ENCODE data around the gene SEL1L2. TPM values are rescaled to one million over a fixed set of nuclear protein-coding genes. Genes with fewer than 3 reads are reported as not detected.

SEL1L2 gene, protein sequence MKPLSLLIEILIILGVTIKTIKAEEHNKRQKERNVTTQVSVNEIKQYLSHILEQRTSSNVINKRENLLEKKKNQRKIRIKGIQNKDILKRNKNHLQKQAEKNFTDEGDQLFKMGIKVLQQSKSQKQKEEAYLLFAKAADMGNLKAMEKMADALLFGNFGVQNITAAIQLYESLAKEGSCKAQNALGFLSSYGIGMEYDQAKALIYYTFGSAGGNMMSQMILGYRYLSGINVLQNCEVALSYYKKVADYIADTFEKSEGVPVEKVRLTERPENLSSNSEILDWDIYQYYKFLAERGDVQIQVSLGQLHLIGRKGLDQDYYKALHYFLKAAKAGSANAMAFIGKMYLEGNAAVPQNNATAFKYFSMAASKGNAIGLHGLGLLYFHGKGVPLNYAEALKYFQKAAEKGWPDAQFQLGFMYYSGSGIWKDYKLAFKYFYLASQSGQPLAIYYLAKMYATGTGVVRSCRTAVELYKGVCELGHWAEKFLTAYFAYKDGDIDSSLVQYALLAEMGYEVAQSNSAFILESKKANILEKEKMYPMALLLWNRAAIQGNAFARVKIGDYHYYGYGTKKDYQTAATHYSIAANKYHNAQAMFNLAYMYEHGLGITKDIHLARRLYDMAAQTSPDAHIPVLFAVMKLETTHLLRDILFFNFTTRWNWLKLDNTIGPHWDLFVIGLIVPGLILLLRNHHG
- not detected in 5 replicates for total RNA-seq (2022; extraction: Qiagen RNA extraction)

DNA sequence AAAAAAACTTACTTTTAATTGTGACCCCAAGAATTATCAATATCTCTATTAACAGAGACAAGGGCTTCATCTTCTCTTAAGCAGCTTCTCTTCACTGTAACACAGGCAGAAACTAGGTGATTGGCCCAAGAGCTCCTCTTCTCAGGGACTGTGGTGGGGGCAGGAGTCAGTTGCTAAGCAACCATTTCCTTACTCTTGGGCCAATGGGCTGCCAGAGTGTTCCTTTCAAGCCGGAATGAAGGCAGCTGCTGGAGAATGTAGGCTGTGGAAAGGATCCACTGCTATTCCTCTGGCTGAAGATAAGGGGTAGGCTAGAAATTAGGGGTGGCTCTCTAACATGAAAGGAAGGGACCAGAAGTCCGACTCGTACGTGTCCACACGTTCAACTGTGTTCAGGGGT is at the start of gene SEL1L2:
TSS of gene SEL1L2 (minus strand) at position 150 of the 400 bp plus-strand sequence. CDS start at position 70, 80 bp downstream.

DNA sequence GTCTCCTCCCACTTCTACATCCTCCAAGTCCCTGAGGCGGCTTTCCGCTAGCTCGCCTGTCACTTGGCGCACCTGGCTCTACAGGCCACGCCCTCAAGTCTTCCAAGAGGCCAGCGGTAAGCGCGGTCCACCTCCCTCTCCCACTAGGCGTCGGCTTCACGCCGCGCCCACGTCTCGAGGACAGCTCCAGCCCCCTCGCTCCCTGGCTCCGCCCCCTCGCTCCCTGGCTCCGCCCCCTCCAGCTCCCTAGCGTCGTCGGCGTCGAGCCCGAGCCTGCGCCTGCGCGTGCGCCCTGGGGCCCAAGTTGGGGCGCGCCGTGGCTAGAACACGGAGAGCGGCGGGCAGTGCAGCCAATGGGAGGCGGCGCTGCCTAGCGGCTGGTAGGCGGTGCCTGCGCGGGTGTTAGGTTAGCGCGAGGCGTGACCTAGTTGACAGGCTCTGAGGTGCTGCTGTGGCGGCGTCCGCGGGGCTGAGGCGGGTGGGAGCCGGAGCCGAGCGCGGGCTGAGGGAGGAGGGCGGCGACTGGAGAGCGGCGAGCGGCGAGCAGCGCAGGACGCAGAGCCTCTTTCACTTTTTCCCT is 4.8 kb upstream of the SEL1L2 start, which contains the start of gene MACROD2:
TSS of gene MACROD2 (plus strand) at position 431 of the 580 bp plus-strand sequence.

Other genes with a start within 250 kb of the SEL1L2 start
- 18.6 to 33.6 TPM (median 20.7 TPM) in 5 replicates for gene ESF1, start 205.7 kb downstream of the SEL1L2 start, total RNA-seq (2022; extraction: Qiagen RNA extraction)
- gene NDUFAF5, start 205.6 kb downstream of the SEL1L2 start, total RNA-seq (2022; extraction: Qiagen RNA extraction), result 27.8 to 40.1 TPM (median 33.6 TPM) in 5 replicates
- 0.41 to 0.67 TPM (median 0.50 TPM) in 5 replicates for gene MACROD2, start 4.9 kb upstream of the SEL1L2 start, total RNA-seq (2022; extraction: Qiagen RNA extraction)

All from A549 treated with Hydrocortisone at 1 μM for 4 hours (cell line).